ENCODE measurements around the gene DHRS3.

The DHRS3 gene

DNA sequence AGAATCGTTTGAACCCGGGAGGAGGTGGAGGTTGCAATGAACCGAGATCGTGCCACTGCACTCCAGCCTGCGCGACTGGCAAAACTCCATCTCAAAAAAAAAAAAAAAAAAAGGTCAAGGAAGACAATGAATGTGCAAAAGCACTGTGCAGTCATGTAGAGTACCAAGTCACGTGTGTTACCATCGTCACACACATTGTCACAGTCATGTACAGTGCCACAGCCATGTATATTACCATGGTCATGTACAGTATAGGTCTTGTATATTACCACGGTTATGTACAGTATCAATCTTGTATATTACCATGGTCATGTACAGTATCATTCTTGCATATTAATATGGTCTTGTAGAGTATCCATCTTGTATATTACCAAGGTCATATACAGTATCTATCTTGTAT is 13.0 kb downstream of the DHRS3 start:
- TF ChIP-seq CTCF (IDR thresholded peaks at IDR 0.05): no peak

DNA sequence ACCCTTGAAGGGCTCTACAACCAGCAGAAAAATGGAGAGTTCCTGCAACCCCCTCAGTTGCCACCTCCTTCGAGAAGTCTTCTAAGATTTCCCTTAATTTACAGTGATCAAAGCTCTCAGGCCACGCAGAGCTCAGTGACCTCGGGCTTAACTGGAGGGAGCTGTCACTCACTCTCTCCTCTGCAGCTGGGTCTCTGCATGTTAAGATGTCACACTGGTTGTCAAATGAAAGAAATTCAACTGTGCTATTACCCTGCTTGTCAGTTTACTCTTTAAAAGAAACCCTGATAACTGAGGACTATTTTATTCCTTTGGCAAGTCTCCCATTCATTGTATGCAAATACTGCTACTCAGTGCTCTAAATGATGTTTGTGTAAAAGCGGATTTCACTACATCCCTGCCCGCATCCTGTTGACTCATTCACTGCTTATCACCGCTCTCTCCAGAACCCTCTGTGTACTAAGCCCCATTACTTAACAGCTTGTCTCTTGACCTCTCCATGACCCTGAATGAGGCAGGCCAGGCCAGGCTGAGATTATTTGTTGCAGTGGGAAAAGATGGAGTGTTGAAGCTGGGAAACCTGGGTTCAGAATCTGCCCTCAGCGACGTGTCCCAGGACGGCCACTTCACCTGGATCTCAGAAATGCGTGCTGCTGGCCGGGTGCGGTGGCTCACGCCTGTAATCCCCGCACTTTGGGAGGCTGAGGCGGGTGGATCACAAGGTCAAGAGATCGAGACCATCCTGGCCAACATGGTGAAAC is 13.7 kb downstream of the DHRS3 start:
- no peak for TF ChIP-seq CTCF (IDR thresholded peaks at IDR 0.05)

DNA sequence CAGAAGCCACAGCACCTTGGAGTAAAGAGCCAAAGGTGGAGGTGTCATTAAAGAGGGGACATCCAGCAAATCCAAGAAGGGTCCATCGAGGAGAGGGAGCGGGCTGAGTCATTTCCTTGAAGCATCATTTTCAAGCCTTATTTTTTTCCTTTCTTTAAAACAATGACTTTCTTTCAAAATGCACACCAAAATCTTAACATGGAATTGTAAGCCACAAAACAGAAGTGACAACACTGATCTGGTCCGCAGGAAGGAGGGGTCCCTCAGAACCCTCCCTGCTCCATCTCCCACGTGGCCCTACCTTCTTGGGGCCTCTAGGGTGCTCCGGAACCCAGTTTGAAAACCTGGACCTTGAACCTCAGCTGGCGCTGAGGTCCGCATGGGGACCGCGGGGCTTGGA is 14.8 kb downstream of the DHRS3 start:
- no peak for TF ChIP-seq CTCF (IDR thresholded peaks at IDR 0.05)

GRCh38 chr1:12602659-12603024 is 15.4 kb downstream of the DHRS3 start:
- no peak for TF ChIP-seq CTCF (IDR thresholded peaks at IDR 0.05)

DNA sequence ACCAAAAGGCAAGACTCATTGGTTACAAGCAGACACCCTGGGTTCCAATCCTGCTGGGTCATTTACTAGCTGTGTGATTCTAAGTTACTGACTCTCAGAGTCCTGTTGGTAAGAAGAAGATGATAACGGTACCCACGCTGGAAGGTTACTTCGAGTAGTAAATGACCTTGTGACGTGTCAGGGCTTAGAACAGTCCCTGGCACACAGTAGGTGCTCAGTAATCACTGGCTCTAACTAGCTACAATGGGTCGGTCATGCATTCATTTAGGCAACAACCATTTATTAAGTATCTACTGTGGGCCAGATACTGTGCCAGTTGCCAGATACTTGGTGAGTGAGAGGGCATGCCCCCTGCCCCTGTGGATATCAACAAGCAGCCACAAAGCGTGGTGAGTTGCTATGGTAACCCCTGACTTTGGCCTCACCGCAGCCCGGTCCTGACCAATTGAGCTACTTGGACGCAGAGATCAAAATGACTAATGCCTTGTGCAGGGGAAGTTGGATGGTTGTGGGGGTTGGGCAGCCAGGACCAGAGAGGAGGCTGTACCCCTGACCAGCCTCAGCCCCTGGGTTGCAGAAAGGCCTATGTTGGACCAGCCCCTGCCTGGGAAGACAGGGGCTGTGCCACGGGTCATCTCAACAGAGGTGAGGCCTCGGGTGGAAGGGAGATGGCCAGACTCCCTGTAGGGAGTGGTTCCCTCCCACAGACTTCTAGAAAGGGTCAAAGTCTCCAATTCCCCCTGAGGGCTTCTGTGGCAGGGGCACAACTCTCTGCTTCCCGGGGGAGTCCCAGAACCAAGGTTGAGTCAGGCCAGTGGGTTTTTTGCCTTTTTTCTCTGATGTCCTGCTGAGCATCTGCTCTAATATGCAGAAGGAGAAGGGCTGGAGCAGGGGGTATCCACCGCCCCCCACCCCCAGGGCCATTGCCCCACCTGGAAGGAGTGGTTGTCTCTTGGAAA is 16.0 kb downstream of the DHRS3 start:
- TF ChIP-seq CTCF (IDR thresholded peaks at IDR 0.05): no peak

GRCh38 chr1:12600880-12601633 is 17.0 kb downstream of the DHRS3 start:
- TF ChIP-seq CTCF (IDR thresholded peaks at IDR 0.05): peak; percentile 14; the same call in 1 of the 2 replicates

- no peak for TF ChIP-seq CTCF (IDR thresholded peaks at IDR 0.05)
Measured at GRCh38 chr1:12600335-12600734, 17.7 kb downstream of the DHRS3 start.

Measured in LNCAP (cell line).